ENCODE data around the gene EDEM2. TPM values are rescaled to one million over a fixed set of nuclear protein-coding genes. Genes with fewer than 3 reads are reported as not detected.

The EDEM2 gene
- polyA plus RNA-seq, 1 donor (not counting 4 experiments of a cell fraction or from before 2014, with no cell fraction given) = 15.4 TPM

GRCh38 chr20:35133735-35134134 lies 13.4 kb downstream of the EDEM2 start:
- Histone ChIP-seq H3K9ac (ENCODE audit: control insufficient read depth, extremely low read depth, insufficient read depth, low read length) (no peak overlapping the region), H3K9me1 (ENCODE audit: control insufficient read depth, extremely low read depth, insufficient read depth, low read length) (no peaks in the 10 kb centered on the region), H3K4me3 (ENCODE audit: control insufficient read depth in 2 of 3, extremely low read depth in 1 of 3, insufficient read depth in 2 of 3, low read depth in 1 of 3, low read length in 3 of 3) (no peak overlapping the region), H3K27ac (ENCODE audit: control insufficient read depth, insufficient read depth, low read length) (no peak overlapping the region), H3K4me2 (ENCODE audit: control insufficient read depth, extremely low read depth, insufficient read depth, low read depth, low read length) (no peak overlapping the region), H3K4me1 (ENCODE audit: control insufficient read depth, extremely low read depth, insufficient read depth, low read length) (peaks cover 2% of the 10 kb centered on the region), H3K9me3 (ENCODE audit: control insufficient read depth, low read depth, low read length) (no peaks in the 10 kb centered on the region), H3K79me2 (ENCODE audit: control insufficient read depth, insufficient read depth, low read length) (no peaks in the 10 kb centered on the region), H3K36me3 (ENCODE audit: control insufficient read depth in 2 of 2, extremely low read depth in 1 of 2, insufficient read depth in 2 of 2, low read length in 2 of 2) (peaks cover 11 to 23% of the 10 kb centered on the region in 2 experiments), H3K27me3 (ENCODE audit: control insufficient read depth, extremely low read depth, insufficient read depth, low read length) (no peaks in the 10 kb centered on the region), H2AFZ (ENCODE audit: control insufficient read depth, low read length) (no peak overlapping the region), H4K20me1 (ENCODE audit: control insufficient read depth, extremely low read depth, insufficient read depth, low read length) (no peaks in the 10 kb centered on the region)
- DNase-seq (ENCODE audit: low read depth, low spot score) (no peak), FAIRE-seq (no peak)
- TF ChIP-seq CTCF (optimal IDR thresholded peaks at IDR 0.05 in 1 of 3, IDR thresholded peaks at IDR 0.05 in 1 of 3, conservative IDR thresholded peaks at IDR 0.05 in 1 of 3; ENCODE audit: extremely low read depth in 1 of 3, insufficient read depth in 2 of 3, low read length in 3 of 3) = no peak
- TF ChIP-seq EZH2 (IDR thresholded peaks at IDR 0.05; ENCODE audit: low read length) = no peak
- dilution Hi-C loops (cut with MboI; ENCODE audit: extremely low pct_ligation_motif_present, low sequenced_read_pairs) = no loop called here

- Histone ChIP-seq H3K4me3 (ENCODE audit: control insufficient read depth in 2 of 3, extremely low read depth in 1 of 3, insufficient read depth in 2 of 3, low read depth in 1 of 3, low read length in 3 of 3) (no peak overlapping the region), H3K79me2 (ENCODE audit: control insufficient read depth, insufficient read depth, low read length) (no peaks in the 10 kb centered on the region), H3K4me2 (ENCODE audit: control insufficient read depth, extremely low read depth, insufficient read depth, low read depth, low read length) (no peak overlapping the region), H3K4me1 (ENCODE audit: control insufficient read depth, extremely low read depth, insufficient read depth, low read length) (peaks cover 2% of the 10 kb centered on the region), H3K27ac (ENCODE audit: control insufficient read depth, insufficient read depth, low read length) (no peak overlapping the region), H4K20me1 (ENCODE audit: control insufficient read depth, extremely low read depth, insufficient read depth, low read length) (no peaks in the 10 kb centered on the region), H3K9ac (ENCODE audit: control insufficient read depth, extremely low read depth, insufficient read depth, low read length) (no peak overlapping the region), H2AFZ (ENCODE audit: control insufficient read depth, low read length) (no peak overlapping the region), H3K36me3 (ENCODE audit: control insufficient read depth in 2 of 2, extremely low read depth in 1 of 2, insufficient read depth in 2 of 2, low read length in 2 of 2) (peaks cover 14 to 26% of the 10 kb centered on the region in 2 experiments), H3K27me3 (ENCODE audit: control insufficient read depth, extremely low read depth, insufficient read depth, low read length) (no peaks in the 10 kb centered on the region), H3K9me1 (ENCODE audit: control insufficient read depth, extremely low read depth, insufficient read depth, low read length) (no peaks in the 10 kb centered on the region), H3K9me3 (ENCODE audit: control insufficient read depth, low read depth, low read length) (no peaks in the 10 kb centered on the region)
- dilution Hi-C loops (cut with MboI; ENCODE audit: extremely low pct_ligation_motif_present, low sequenced_read_pairs) = no loop called here
- DNase-seq (ENCODE audit: low read depth, low spot score) = no peak
- TF ChIP-seq CTCF (optimal IDR thresholded peaks at IDR 0.05 in 1 of 3, IDR thresholded peaks at IDR 0.05 in 1 of 3, conservative IDR thresholded peaks at IDR 0.05 in 1 of 3; ENCODE audit: extremely low read depth in 1 of 3, insufficient read depth in 2 of 3, low read length in 3 of 3) (no peak), EZH2 (IDR thresholded peaks at IDR 0.05; ENCODE audit: low read length) (no peak)
- no peak for FAIRE-seq
Observed at GRCh38 chr20:35133031-35133430, 14.1 kb downstream of the EDEM2 start.

Measured in keratinocyte (primary cell).